Psoas muscle (tissue), 8 donors: ENCODE measurements around the gene GSTK1. TPM values are rescaled to one million over a fixed set of nuclear protein-coding genes. Genes with fewer than 3 reads are reported as not detected.

Source experiments
- ATAC-seq, 4 donors: fragments of 200-7000 bp; cut with Tn5 transposase; one replicate each; pipeline ENCODE4 v1.9.1; 2020; ENCODE audit warnings: moderate library complexity in 3 of 4, mild to moderate bottlenecking in 2 of 4
- DNase-seq, 2 donors: peaks; one replicate each; pipeline ENCODE4 v3.0.0-alpha.2; 2020
- H3K27ac ChIP-seq: fragments of 200-600 bp; one replicate; pipeline ENCODE4 v1.8.0; 2022
- H3K27me3 ChIP-seq, 3 donors: fragments of 200-600 bp in 1 of 3; one replicate each; pipeline versions ENCODE4 v1.6.1 to v1.8.0; 2013 to 2022; ENCODE audit warnings: low read length in 2 of 3, mild to moderate bottlenecking in 2 of 3, moderate library complexity in 1 of 3; ENCODE audit not compliant: insufficient read depth in 3 of 3
- H3K36me3 ChIP-seq, 2 donors: fragments of 200-600 bp in 1 of 2; one replicate each; pipeline versions ENCODE4 v1.6.1 to v1.8.0; 2013 to 2022; ENCODE audit warnings: low read depth in 1 of 2, mild to moderate bottlenecking in 1 of 2, moderate library complexity in 1 of 2; ENCODE audit not compliant: insufficient read depth in 1 of 2
- H3K4me1 ChIP-seq: fragments of 200-600 bp; one replicate; pipeline ENCODE4 v1.8.0; 2022
- H3K4me3 ChIP-seq: fragments of 200-600 bp; one replicate; pipeline ENCODE4 v1.8.0; 2022; ENCODE audit warnings: mild to moderate bottlenecking
- H3K9me3 ChIP-seq: fragments of 200-600 bp; one replicate; pipeline ENCODE4 v1.8.0; 2022
- CTCF ChIP-seq: fragments of 200-600 bp; IDR thresholded peaks from one replicate; pipeline ENCODE4 v1.8.0; 2022; ENCODE audit warnings: antibody characterized with exemption
- WGBS, 3 donors: extraction: QIAGEN DNeasy Blood & Tissue Kit; methylation state at CpG; one replicate each; pipeline versions ENCODE4 v1.1.6 to v1.1.7; 2013; 5-methylcytosine and 5-hydroxymethylcytosine counted together
- intact Hi-C, 2 donors: fragments of 100-400 bp; cut with DNase I; formaldehyde crosslinking; loops; one replicate each; pipeline versions ENCODE4 v1.11.0 to v1.14.2; 2022
- polyA plus RNA-seq, 3 donors: library from polyadenylated mRNA; stranded (reverse); fragments of 200-250 nt; gene quantifications; one replicate each; pipeline ENCODE4 v1.2.3, GENCODE V29; 2013
- total RNA-seq, 4 donors: library from RNA; stranded (reverse); fragmentation: NEBNext Ultra II Directional in 2 of 4; extraction: Animal tissue kit (Norgen Biotek cat#: 25700) in 2 of 4; gene quantifications; one replicate each; pipeline versions ENCODE4 v1.2.1 to v1.2.4, GENCODE V29; 2021 to 2023
- donor health status: healthy with polysubstance abuse.
- donor health status: DM: no; HTN: no; CAD: no; lungs with moderate emphysema.
- donor health status: Bipolar disorder and iron deficiency.
- donor health status: healthy.
- donor health status: DM: yes; HTN: yes; CAD: no.
- donor health status: DM: no; HTN: no; CAD: no.
- donor health status: DM: no; HTN: no; CAD: no.
- donor health status: DM: yes; HTN: yes; CAD: no.

GSTK1 gene
- total and polyA plus RNA-seq, 7 donors = 65.1 to 129 (median 93.9) TPM

- TF ChIP-seq CTCF = no peak
- DNase-seq = no peak
- Histone ChIP-seq H3K4me1 (peaks cover 17% of the 10 kb centered on the region), H3K27me3 (no peaks in the 10 kb centered on the region), H3K4me3 (no peak overlapping the region), H3K9me3 (no peaks in the 10 kb centered on the region), H3K36me3 (peaks cover 0 to 6% of the 10 kb centered on the region in 2 donors), H3K27ac (no peak overlapping the region)
- intact Hi-C loops = no loop called here
- no peak for ATAC-seq
- WGBS, 3 donors = 84 to 93% (median 87%) methylated on average over 6 of the region's 6 CpGs
These were observed 23.3 kb downstream of the GSTK1 start for GRCh38 chr7:143286522-143286890.

- intact Hi-C loops = no loop called here
- no peak for TF ChIP-seq CTCF
- no peaks in the 10 kb centered on the region for H3K9me3 ChIP-seq
- 63 to 71% (median 71%) methylated on average over 17 of the region's 17 CpGs for WGBS, 3 donors
- ATAC-seq (no peak), DNase-seq (no peak)
- peaks cover 0 to 16% of the 10 kb centered on the region in 2 donors for H3K36me3 ChIP-seq
- peaks cover 17% of the 10 kb centered on the region for H3K4me1 ChIP-seq
- H3K4me3 ChIP-seq = peak overlapping the region; percentile 99
- peak overlapping the region; percentile 91 for H3K27ac ChIP-seq
- H3K27me3 ChIP-seq = no peaks in the 10 kb centered on the region
These were observed 24.2 kb downstream of the GSTK1 start for GRCh38 chr7:143287339-143287934.

GRCh38 chr7:143287935-143288826 is 24.9 kb downstream of the GSTK1 start, which contains the start of gene CASP2:
CASP2 (plus strand) TSS chr7:143288351; CDS start chr7:143288456, 105 bp downstream.
- Histone ChIP-seq H3K9me3 (no peaks in the 10 kb centered on the region), H3K36me3 (peaks cover under 1 to 23% of the 10 kb centered on the region in 2 donors), H3K27ac (peak within 1 kb of the TSS; percentile 91), H3K4me3 (peak within 1 kb of the TSS; percentile 99), H3K4me1 (peaks cover 17% of the 10 kb centered on the region), H3K27me3 (no peaks in the 10 kb centered on the region)
- peak; percentile 38 for TF ChIP-seq CTCF
- intact Hi-C loops = no loop called here
- ATAC-seq (peak; percentile 98 to 99 (median 98)), DNase-seq (peak; percentile 99)
- WGBS, 3 donors = 1 to 3% (median 2%) methylated on average over 68 to 84 of the region's 84 CpGs

GRCh38 chr7:143288836-143289235 is 25.6 kb downstream of the GSTK1 start:
- no peak for TF ChIP-seq CTCF
- Histone ChIP-seq H3K36me3 (peaks cover 3 to 30% of the 10 kb centered on the region in 2 donors), H3K9me3 (no peaks in the 10 kb centered on the region), H3K27me3 (no peaks in the 10 kb centered on the region), H3K27ac (peak overlapping the region; percentile 91), H3K4me1 (peaks cover 17% of the 10 kb centered on the region), H3K4me3 (peak overlapping the region; percentile 99)
- ATAC-seq = no peak
- intact Hi-C loops = no loop called here
- 3 to 5% (median 4%) methylated on average over 11 of the region's 11 CpGs for WGBS, 3 donors
- DNase-seq = no peak
